Measurements from ENCODE around the gene SPTLC1.
"Not testable (repeated sequence)": the region's sequence is repeated elsewhere in the genome, so short reads cannot be mapped to it uniquely, and the experiment has no call there.

The SPTLC1 gene

GRCh38 chr9:92147030-92147851 lies 32.0 kb upstream of the SPTLC1 start:
- no peak overlapping the region for H3K4me3 ChIP-seq (ENCODE audit: low read depth, low read length)

GRCh38 chr9:92146610-92147009 lies 31.4 kb upstream of the SPTLC1 start:
- in situ Hi-C loops (cut with HindIII; ENCODE audit: low sequenced_read_pairs): no loop called here
- no peak overlapping the region for H3K4me3 ChIP-seq (ENCODE audit: low read depth, low read length)
- DNase-seq (ENCODE audit: low read depth, low spot score): peak; percentile 55
- TF ChIP-seq CTCF (IDR thresholded peaks at IDR 0.05; ENCODE audit: low read depth, low read length): no peak

More at GRCh38 chr9:92147030-92147851, 32.0 kb upstream of the SPTLC1 start:
- peak; percentile 94 for DNase-seq (ENCODE audit: low read depth, low spot score)
- peak; percentile 7 for TF ChIP-seq CTCF (IDR thresholded peaks at IDR 0.05; ENCODE audit: low read depth, low read length)
- in situ Hi-C loops (cut with HindIII; ENCODE audit: low sequenced_read_pairs): no loop called here

GRCh38 chr9:92145784-92146183 lies 30.6 kb upstream of the SPTLC1 start:
- in situ Hi-C loops (cut with HindIII; ENCODE audit: low sequenced_read_pairs): not testable (repeated sequence)

GRCh38 chr9:92142329-92142728 lies 27.1 kb upstream of the SPTLC1 start:
- no peak for DNase-seq (ENCODE audit: low read depth, low spot score)
- peak overlapping the region; percentile 52 for H3K4me3 ChIP-seq (ENCODE audit: low read depth, low read length)
- in situ Hi-C loops (cut with HindIII; ENCODE audit: low sequenced_read_pairs): no loop called here
- no peak for TF ChIP-seq CTCF (IDR thresholded peaks at IDR 0.05; ENCODE audit: low read depth, low read length)

More at GRCh38 chr9:92145784-92146183, 30.6 kb upstream of the SPTLC1 start:
- not testable (repeated sequence) for H3K4me3 ChIP-seq (ENCODE audit: low read depth, low read length); DNase-seq (ENCODE audit: low read depth, low spot score)

GRCh38 chr9:92141144-92142129 lies 26.2 kb upstream of the SPTLC1 start:
- DNase-seq (ENCODE audit: low read depth, low spot score): peak; percentile 38

GRCh38 chr9:92140754-92141143 lies 25.5 kb upstream of the SPTLC1 start:
- peak overlapping the region; percentile 52 for H3K4me3 ChIP-seq (ENCODE audit: low read depth, low read length)
- TF ChIP-seq CTCF (IDR thresholded peaks at IDR 0.05; ENCODE audit: low read depth, low read length): no peak
- DNase-seq (ENCODE audit: low read depth, low spot score): no peak
- in situ Hi-C loops (cut with HindIII; ENCODE audit: low sequenced_read_pairs): no loop called here

More at GRCh38 chr9:92141144-92142129, 26.2 kb upstream of the SPTLC1 start:
- no peak for TF ChIP-seq CTCF (IDR thresholded peaks at IDR 0.05; ENCODE audit: low read depth, low read length)
- in situ Hi-C loops (cut with HindIII; ENCODE audit: low sequenced_read_pairs): no loop called here
- H3K4me3 ChIP-seq (ENCODE audit: low read depth, low read length): peak overlapping the region; percentile 52
